IMR-90 (cell line): Measurements from ENCODE around the gene KNTC1. TPM values are rescaled to one million over a fixed set of nuclear protein-coding genes. Genes with fewer than 3 reads are reported as not detected.

Source experiments
- ATAC-seq: fragments of 200-7000 bp; cut with Tn5 transposase; 2 replicates; pipeline ENCODE4 v1.9.1; 2020; ENCODE audit warnings: low read depth, mild to moderate bottlenecking, moderate library complexity
- BruUV-seq: library from RNA; stranded (reverse); fragments of 400-500 nt; replicated peaks from 2 replicates; lab custom pipeline; 2021; lab: Mats Ljungman, UMichigan
- CTCF ChIA-PET: fragments of 300-600 bp; formaldehyde crosslinking; extraction: SDS; loops from one replicate; lab custom pipeline; 2021; ENCODE audit warnings: antibody characterized with exemption; lab: Yijun Ruan, JAX
- POLR2A ChIA-PET: fragments of 300-600 bp; sonication (Branson Sonifier 250); formaldehyde crosslinking; loops from one replicate; lab custom pipeline; 2022; ENCODE audit warnings: antibody characterized with exemption; ENCODE audit not compliant: unreplicated experiment; lab: Charles Lee
- DNase-seq: peaks from one replicate; pipeline ENCODE4 v3.0.0; 2013
- H2AFZ ChIP-seq: replicated peaks from 2 replicates; pipeline ENCODE3; 2013; ENCODE audit warnings: low read length, mild to moderate bottlenecking; ENCODE audit not compliant: poor library complexity
- H2AK5ac ChIP-seq: 2 replicates; pipeline ENCODE4 v1.6.1; 2013; ENCODE audit warnings: low read depth, low read length, inconsistent platforms
- H2AK9ac ChIP-seq: replicated peaks from 2 replicates; pipeline ENCODE3; 2013; ENCODE audit warnings: mild to moderate bottlenecking, low read depth, low read length, moderate library complexity; ENCODE audit not compliant: poor library complexity
- H2BK120ac ChIP-seq: 2 replicates; pipeline ENCODE4 v1.6.1; 2013; ENCODE audit warnings: low read depth, low read length, inconsistent platforms
- H2BK15ac ChIP-seq: 3 replicates; pipeline ENCODE4 v1.6.1; 2013; ENCODE audit warnings: low read depth, low read length, inconsistent platforms
- H2BK20ac ChIP-seq: 2 replicates; pipeline ENCODE4 v1.6.1; 2013; ENCODE audit warnings: low read depth, mild to moderate bottlenecking, inconsistent platforms, low read length, moderate library complexity
- H2BK5ac ChIP-seq: 2 replicates; pipeline ENCODE4 v1.6.1; 2013; ENCODE audit warnings: mild to moderate bottlenecking, low read depth, low read length, inconsistent platforms; ENCODE audit not compliant: poor library complexity, severe bottlenecking
- H3K14ac ChIP-seq: replicated peaks from 2 replicates; pipeline ENCODE4 v1.6.1; 2013; ENCODE audit warnings: low read depth, low read length, inconsistent platforms
- H3K18ac ChIP-seq: 2 replicates; pipeline ENCODE4 v1.6.1; 2013; ENCODE audit warnings: low read depth, low read length, control low read depth
- H3K23ac ChIP-seq: 2 replicates; pipeline ENCODE4 v1.6.1; 2013; ENCODE audit warnings: low read depth, low read length, inconsistent platforms
- H3K27ac ChIP-seq: 2 replicates; pipeline ENCODE4 v1.5.1; 2013; ENCODE audit warnings: mild to moderate bottlenecking, control low read depth, low read length; ENCODE audit not compliant: insufficient read depth
- H3K27me3 ChIP-seq: 2 replicates; pipeline ENCODE4 v1.6.1; 2013; ENCODE audit warnings: low read length; ENCODE audit not compliant: control insufficient read depth, insufficient read depth
- H3K36me3 ChIP-seq: 2 replicates; pipeline ENCODE4 v1.6.1; 2013; ENCODE audit warnings: low read length, mixed read lengths; ENCODE audit not compliant: control insufficient read depth, insufficient read depth
- H3K4ac ChIP-seq: 2 replicates; pipeline ENCODE4 v1.6.1; 2013; ENCODE audit warnings: low read depth, low read length, inconsistent platforms
- H3K4me1 ChIP-seq: 2 replicates; pipeline ENCODE4 v1.6.1; 2013; ENCODE audit warnings: low read length, mixed read lengths; ENCODE audit not compliant: control insufficient read depth, insufficient read depth
- H3K4me2 ChIP-seq: 2 replicates; pipeline ENCODE4 v1.6.1; 2013; ENCODE audit warnings: low read depth, mild to moderate bottlenecking, control low read depth, low read length, moderate library complexity
- H3K4me3 ChIP-seq: 2 replicates; pipeline ENCODE4 v1.5.1; 2013; ENCODE audit warnings: low read depth, mild to moderate bottlenecking, control low read depth, low read length, moderate library complexity; ENCODE audit not compliant: insufficient read depth
- H3K56ac ChIP-seq: 2 replicates; pipeline ENCODE4 v1.6.1; 2013; ENCODE audit warnings: low read length, inconsistent platforms; ENCODE audit not compliant: insufficient read depth; ENCODE audit errors: extremely low read depth
- H3K79me1 ChIP-seq, 2 experiments: 2 replicates each; pipeline ENCODE4 v1.6.1; 2013; ENCODE audit warnings: low read length in 2 of 2, inconsistent platforms in 1 of 2, low read depth in 1 of 2
- H3K9ac ChIP-seq: 2 replicates; pipeline ENCODE4 v1.6.1; 2013; ENCODE audit warnings: low read depth, low read length, control low read depth
- H3K9me1 ChIP-seq: 2 replicates; pipeline ENCODE4 v1.6.1; 2013; ENCODE audit warnings: low read length, inconsistent platforms; ENCODE audit not compliant: insufficient read depth
- H3K9me3 ChIP-seq: 2 replicates; pipeline ENCODE4 v1.6.1; 2013; ENCODE audit warnings: low read length; ENCODE audit not compliant: control insufficient read depth, insufficient read depth
- H4K20me1 ChIP-seq: 2 replicates; pipeline ENCODE4 v1.6.1; 2013; ENCODE audit warnings: low read length, inconsistent platforms; ENCODE audit not compliant: insufficient read depth
- H4K5ac ChIP-seq: 2 replicates; pipeline ENCODE4 v1.6.1; 2013; ENCODE audit warnings: mild to moderate bottlenecking, low read depth, low read length, control low read depth
- H4K8ac ChIP-seq, 2 experiments: 2 replicates each; pipeline ENCODE4 v1.6.1; 2013; ENCODE audit warnings: low read depth in 2 of 2, low read length in 2 of 2, control low read depth in 1 of 2, inconsistent platforms in 1 of 2
- H4K91ac ChIP-seq: 2 replicates; pipeline ENCODE4 v1.6.1; 2013; ENCODE audit warnings: low read depth, low read length, inconsistent platforms; ENCODE audit not compliant: insufficient read depth
- BHLHE40 ChIP-seq: fragments of 150-350 bp; IDR thresholded peaks from 2 replicates; pipeline ENCODE4 v1.6.1; 2016; ENCODE audit warnings: mild to moderate bottlenecking, low read depth, low read length
- CEBPB ChIP-seq: IDR thresholded peaks from 2 replicates; pipeline ENCODE4 v1.6.1; 2012; ENCODE audit warnings: low read depth, low read length, improper control_type of control experiment
- CHD1 ChIP-seq: IDR thresholded peaks from 2 replicates; pipeline ENCODE4 v1.6.1; 2012; ENCODE audit warnings: low read depth, low read length, improper control_type of control experiment
- CTCF ChIP-seq: conservative IDR thresholded peaks from 2 replicates; pipeline ENCODE4 v1.5.1; 2012; ENCODE audit warnings: mild to moderate bottlenecking, low read depth, low read length, improper control_type of control experiment
- ELK1 ChIP-seq: fragments of 150-350 bp; IDR thresholded peaks from 2 replicates; pipeline ENCODE4 v1.6.1; 2016; ENCODE audit warnings: low read depth, mild to moderate bottlenecking, low read length, moderate library complexity, borderline replicate concordance
- MAFK ChIP-seq: IDR thresholded peaks from 2 replicates; pipeline ENCODE4 v1.6.1; 2012; ENCODE audit warnings: low read depth, low read length, improper control_type of control experiment
- MAZ ChIP-seq: IDR thresholded peaks from 2 replicates; pipeline ENCODE4 v1.6.1; 2012; ENCODE audit warnings: low read depth, mild to moderate bottlenecking, low read length, improper control_type of control experiment, moderate library complexity, borderline replicate concordance
- NFE2L2 ChIP-seq: fragments of 150-350 bp; IDR thresholded peaks from 2 replicates; pipeline ENCODE4 v1.6.1; 2016; ENCODE audit warnings: low read depth, mild to moderate bottlenecking, low read length
- RCOR1 ChIP-seq: IDR thresholded peaks from 2 replicates; pipeline ENCODE4 v1.6.1; 2012; ENCODE audit warnings: mild to moderate bottlenecking, low read length, improper control_type of control experiment; ENCODE audit not compliant: insufficient replicate concordance
- RFX5 ChIP-seq: IDR thresholded peaks from 2 replicates; pipeline ENCODE4 v1.8.0; 2012; ENCODE audit warnings: low read depth, mild to moderate bottlenecking, low read length, moderate library complexity
- USF2 ChIP-seq: fragments of 150-350 bp; IDR thresholded peaks from 2 replicates; pipeline ENCODE4 v1.6.1; 2017; ENCODE audit warnings: mild to moderate bottlenecking, antibody characterized with exemption, low read length, low read depth
- WGBS, 2 experiments: methylation state at CpG; one replicate each; pipeline versions ENCODE4 v1.1.5 to v1.1.7; 2013; ENCODE audit warnings: missing lambda C conversion rate in 2 of 2; ENCODE audit not compliant: insufficient read length in 1 of 2; ENCODE audit errors: extremely low coverage in 2 of 2; 5-methylcytosine and 5-hydroxymethylcytosine counted together
- dilution Hi-C: fragments of 300-500 bp; cut with HindIII; formaldehyde crosslinking; loops from one replicate; pipeline ENCODE4 v1.14.3; 2018; ENCODE audit warnings: low sequenced_read_pairs; ENCODE audit not compliant: unreplicated experiment
- in situ Hi-C: fragments of 300-500 bp; cut with MboI; formaldehyde crosslinking; loops from 3 replicates; pipeline ENCODE4 v1.14.3; 2019; ENCODE audit warnings: low sequenced_read_pairs, inconsistent platforms, mixed read lengths
- intact Hi-C: fragments of 100-400 bp; cut with micrococcal nuclease; formaldehyde crosslinking; loops from 2 replicates; pipeline ENCODE4 v1.10.0; 2022
- polyA plus RNA-seq, 3 experiments: library from polyadenylated mRNA; depleted of rRNA; stranded (reverse); fragments of >200 nt; gene quantifications; 2 replicates each; pipeline ENCODE4 v1.2.3, GENCODE V29; 2012; ENCODE audit warnings: low replicate concordance in 1 of 3
- total RNA-seq: library from RNA; depleted of rRNA; stranded (reverse); fragments of >200 nt; gene quantifications from 2 replicates; pipeline ENCODE4 v1.2.3, GENCODE V29; 2012

The KNTC1 gene
- total and polyA plus RNA-seq, 2 of the 4 experiments (the other 2 are of a cell fraction), result 16.6 to 23.7 TPM

- no peak for TF ChIP-seq ELK1
- TF ChIP-seq NFE2L2, result no peak
These were observed 26.2 kb upstream of the KNTC1 start, which contains the start of gene ZCCHC8 (continued) for GRCh38 chr12:122500685-122501488.

GRCh38 chr12:122501489-122501989, 25.5 kb upstream of the KNTC1 start:
- Histone ChIP-seq H3K36me3 (peaks cover 25% of the 10 kb centered on the region), H3K27ac (no peak overlapping the region), H4K91ac (no peak overlapping the region), H2BK20ac (no peak overlapping the region), H2AK9ac (peak overlapping the region; percentile 22), H3K14ac (no peak overlapping the region), H3K4ac (no peak overlapping the region), H2AFZ (no peak overlapping the region), H2BK15ac (no peak overlapping the region), H3K79me1 (peaks cover 9 to 38% of the 10 kb centered on the region in 2 experiments), H2BK120ac (no peak overlapping the region), H3K4me2 (peak overlapping the region; percentile 55), H3K9me3 (no peaks in the 10 kb centered on the region), H4K8ac (no peak overlapping the region; a peak in 1 of 4 replicates), H3K56ac (no peak overlapping the region), H2BK5ac (no peak overlapping the region), H3K18ac (no peak overlapping the region), H3K9me1 (no peaks in the 10 kb centered on the region), H3K4me3 (no peak overlapping the region), H3K27me3 (no peaks in the 10 kb centered on the region), H3K23ac (no peak overlapping the region), H4K20me1 (peaks cover 20% of the 10 kb centered on the region; the same call in 1 of the 2 replicates), H3K4me1 (no peaks in the 10 kb centered on the region), H2AK5ac (no peak overlapping the region; the same call in 1 of the 2 replicates), H4K5ac (no peak overlapping the region), H3K9ac (no peak overlapping the region)
- WGBS, 2 experiments, result no CpG with 5 or more reads among the region's 9 CpGs
- CTCF ChIA-PET, result interaction anchor here (1.0 kb wide), 1 partner anchor 19 kb away, joined by 3 read pairs; no protein-coding TSS in a partner anchor
- ATAC-seq (no peak), DNase-seq (no peak)
- POLR2A ChIA-PET, result interaction anchor here (0.6 to 1.5 kb wide), 3 partner anchors 12 to 102 kb away, joined by 3 to 8 read pairs (median 4); no protein-coding TSS in a partner anchor
- intact Hi-C loops (no loop called here), in situ Hi-C loops (no loop called here), dilution Hi-C loops (no loop called here)
- BruUV-seq, result no TSS peak
- TF ChIP-seq RCOR1 (no peak), CEBPB (no peak), MAZ (no peak), RFX5 (no peak), BHLHE40 (no peak), CHD1 (no peak), USF2 (no peak), NFE2L2 (no peak), MAFK (no peak), CTCF (no peak)
